GM23338 (cell line): ENCODE measurements around the gene TARBP1. TPM values are rescaled to one million over a fixed set of nuclear protein-coding genes. Genes with fewer than 3 reads are reported as not detected.

Experiments used
- ATAC-seq: fragments of 200-7000 bp; cut with Tn5 transposase; 3 replicates; pipeline ENCODE4 v1.9.1; 2020
- DNase-seq: peaks from one replicate; pipeline ENCODE4 v3.0.0-alpha.2; 2015; ENCODE audit warnings: low spot score
- H2AFZ ChIP-seq: fragments of 200-600 bp; sonication (generic); 2 replicates; pipeline ENCODE4 v1.8.0; 2016; ENCODE audit warnings: antibody characterized with exemption, mild to moderate bottlenecking, moderate library complexity
- H3F3A ChIP-seq: fragments of 200-600 bp; sonication (generic); replicated peaks from 2 replicates; pipeline ENCODE4 v1.8.0; 2017; ENCODE audit warnings: antibody characterized with exemption, mixed run types, low read depth
- H3K27ac ChIP-seq: fragments of 200-600 bp; sonication (generic); 2 replicates; pipeline ENCODE4 v1.6.1; 2016; ENCODE audit warnings: low read depth
- H3K27me3 ChIP-seq: fragments of 200-600 bp; sonication (generic); 2 replicates; pipeline ENCODE4 v1.8.0; 2016; ENCODE audit warnings: mild to moderate bottlenecking, mixed run types, moderate library complexity; ENCODE audit not compliant: insufficient read depth
- H3K36me3 ChIP-seq: fragments of 200-600 bp; sonication (generic); 2 replicates; pipeline ENCODE4 v1.8.0; 2016; ENCODE audit warnings: mild to moderate bottlenecking; ENCODE audit not compliant: insufficient read depth
- H3K4me1 ChIP-seq: fragments of 200-600 bp; sonication (generic); 2 replicates; pipeline ENCODE4 v1.8.0; 2016; ENCODE audit warnings: mild to moderate bottlenecking, moderate library complexity; ENCODE audit not compliant: insufficient read depth
- H3K4me2 ChIP-seq: fragments of 200-600 bp; sonication (generic); 2 replicates; pipeline ENCODE4 v1.7.1; 2017; ENCODE audit warnings: mixed run types
- H3K4me3 ChIP-seq: fragments of 200-600 bp; sonication (generic); 2 replicates; pipeline ENCODE4 v1.6.1; 2016; ENCODE audit warnings: mixed run types
- H3K79me2 ChIP-seq: fragments of 200-600 bp; sonication (generic); replicated peaks from 2 replicates; pipeline ENCODE4 v1.8.0; 2017; ENCODE audit warnings: mild to moderate bottlenecking; ENCODE audit not compliant: insufficient read depth
- H3K9me2 ChIP-seq: fragments of 200-600 bp; sonication (generic); 2 replicates; pipeline ENCODE4 v1.8.0; 2017; ENCODE audit not compliant: insufficient read depth
- H4K20me1 ChIP-seq: fragments of 200-600 bp; sonication (generic); replicated peaks from 2 replicates; pipeline ENCODE4 v1.8.0; 2017; ENCODE audit warnings: mild to moderate bottlenecking; ENCODE audit not compliant: insufficient read depth
- H3K27ac Mint-ChIP-seq: 2 replicates; pipeline ENCODE4 v1.8.0; 2020; ENCODE audit warnings: inconsistent platforms, mild to moderate bottlenecking, moderate library complexity, mixed read lengths
- H3K27me3 Mint-ChIP-seq: 3 replicates; pipeline ENCODE4 v1.8.0; 2022; ENCODE audit warnings: low read depth, mild to moderate bottlenecking, moderate library complexity, mixed read lengths, inconsistent platforms; ENCODE audit not compliant: insufficient read depth, poor library complexity
- H3K36me3 Mint-ChIP-seq: 3 replicates; pipeline ENCODE4 v1.8.0; 2021; ENCODE audit warnings: low read depth, mild to moderate bottlenecking, inconsistent platforms, moderate library complexity, mixed read lengths
- H3K4me1 Mint-ChIP-seq: 3 replicates; pipeline ENCODE4 v1.8.0; 2020; ENCODE audit warnings: mild to moderate bottlenecking, inconsistent platforms, mixed read lengths
- H3K4me3 Mint-ChIP-seq: 3 replicates; pipeline ENCODE4 v1.8.0; 2021; ENCODE audit warnings: moderate library complexity, mild to moderate bottlenecking, inconsistent platforms, mixed read lengths
- H3K9me3 Mint-ChIP-seq: 3 replicates; pipeline ENCODE4 v1.8.0; 2020; ENCODE audit warnings: moderate library complexity, mild to moderate bottlenecking, inconsistent platforms, mixed read lengths
- CREB1 ChIP-seq: fragments of 250-450 bp; sonication (Bioruptor Pico); IDR thresholded peaks from 2 replicates; pipeline ENCODE4 v1.5.0; 2020; ENCODE audit warnings: low read depth, mild to moderate bottlenecking, moderate library complexity
- CTCF ChIP-seq, 2 experiments: fragments of 200-600 bp in 1 of 2; sonication (generic) in 1 of 2; conservative IDR thresholded peaks; 2 replicates each; pipeline versions ENCODE4 v1.5.1 to v1.6.1; 2016 to 2017; ENCODE audit warnings: antibody characterized with exemption in 2 of 2, low read depth in 2 of 2, mild to moderate bottlenecking in 2 of 2, moderate library complexity in 1 of 2
- ETS1 ChIP-seq: IDR thresholded peaks from 2 replicates; pipeline ENCODE4 v1.6.1; 2016; ENCODE audit warnings: antibody characterized with exemption
- EZH2 ChIP-seq: fragments of 200-600 bp; sonication (generic); IDR thresholded peaks from one replicate; pipeline ENCODE4 v1.8.0; 2017; ENCODE audit warnings: antibody characterized with exemption, mild to moderate bottlenecking, low read depth; ENCODE audit not compliant: unreplicated experiment
- EZH2phosphoT487 ChIP-seq: fragments of 200-600 bp; sonication (generic); IDR thresholded peaks from one replicate; pipeline ENCODE4 v1.8.1; 2018; ENCODE audit warnings: antibody characterized with exemption; ENCODE audit not compliant: unreplicated experiment
- JUNB ChIP-seq: IDR thresholded peaks from one replicate; pipeline ENCODE4 v1.6.1; 2016; ENCODE audit warnings: antibody characterized with exemption; ENCODE audit not compliant: unreplicated experiment
- NANOG ChIP-seq: IDR thresholded peaks from 2 replicates; pipeline ENCODE4 v1.6.1; 2016; ENCODE audit warnings: antibody characterized with exemption, borderline replicate concordance
- POLR2AphosphoS5 ChIP-seq: IDR thresholded peaks from 2 replicates; pipeline ENCODE4 v1.6.1; 2016; ENCODE audit warnings: antibody characterized with exemption, low read depth
- REST ChIP-seq: IDR thresholded peaks from one replicate; pipeline ENCODE4 v1.6.1; 2018; ENCODE audit warnings: antibody characterized with exemption; ENCODE audit not compliant: unreplicated experiment
- STAT1 ChIP-seq: IDR thresholded peaks from one replicate; pipeline ENCODE4 v1.6.1; 2016; ENCODE audit warnings: antibody characterized with exemption; ENCODE audit not compliant: unreplicated experiment
- ZNF114 ChIP-seq: fragments of 250-450 bp; sonication (Bioruptor Pico); IDR thresholded peaks from 2 replicates; pipeline ENCODE4 v1.5.0; 2020; ENCODE audit warnings: mild to moderate bottlenecking, moderate library complexity
- ZNF331 ChIP-seq: fragments of 250-450 bp; sonication (Bioruptor Pico); IDR thresholded peaks from 2 replicates; pipeline ENCODE4 v1.5.0; 2020; ENCODE audit warnings: low read depth, mild to moderate bottlenecking, moderate library complexity
- ZNF462 ChIP-seq: fragments of 250-450 bp; sonication (Bioruptor Pico); IDR thresholded peaks from 2 replicates; pipeline ENCODE4 v1.5.0; 2020; ENCODE audit warnings: mild to moderate bottlenecking, moderate library complexity
- polyA plus RNA-seq: library from polyadenylated mRNA; unstranded; fragments of >200 nt; fragmentation: Nextera tagmentation; extraction: Ambion mirVana; gene quantifications from 2 replicates; pipeline ENCODE4 v1.2.1, GENCODE V29; 2016
- total RNA-seq: library from RNA; depleted of rRNA; stranded (reverse); fragments of >200 nt; shearing (Covaris generic); gene quantifications from 2 replicates; pipeline ENCODE4 v1.2.3, GENCODE V29; 2014

The TARBP1 gene
- total and polyA plus RNA-seq, 2 experiments from 2014 or later: 14.9 to 18.8 TPM

- ATAC-seq (no peak), DNase-seq (no peak)
- Histone ChIP-seq H4K20me1 (no peaks in the 10 kb centered on the region), H3K4me3 (no peak overlapping the region), H3K79me2 (no peaks in the 10 kb centered on the region), H3K27me3 (no peaks in the 10 kb centered on the region), H3K36me3 (peaks cover under 1% of the 10 kb centered on the region; the same call in 1 of the 2 replicates), H3F3A (no peaks in the 10 kb centered on the region), H3K9me2 (no peaks in the 10 kb centered on the region), H3K4me1 (no peaks in the 10 kb centered on the region), H3K27ac (no peak overlapping the region), H3K4me2 (no peak overlapping the region), H2AFZ (no peak overlapping the region)
- H3K4me3 Mint-ChIP-seq: no peak overlapping the region
- no peaks in the 10 kb centered on the region for H3K4me1 Mint-ChIP-seq
- TF ChIP-seq REST (no peak), POLR2AphosphoS5 (no peak), ZNF331 (no peak), ZNF114 (CRISPR knock-in tag) (no peak), JUNB (no peak), EZH2phosphoT487 (no peak), EZH2 (no peak), CREB1 (no peak), STAT1 (no peak), ZNF462 (no peak), ETS1 (no peak), NANOG (no peak), CTCF (conservative IDR thresholded peaks at IDR 0.05; ENCODE audit: low read depth in 2 of 2) (no peak)
- H3K36me3 Mint-ChIP-seq: peaks cover 26% of the 10 kb centered on the region
- no peak overlapping the region for H3K27ac Mint-ChIP-seq
- H3K9me3 Mint-ChIP-seq: no peaks in the 10 kb centered on the region
- no peaks in the 10 kb centered on the region for H3K27me3 Mint-ChIP-seq
Measured at GRCh38 chr1:234434706-234435105, 44.3 kb downstream of the TARBP1 start.
